GM12878 (cell line): ENCODE measurements around the gene IRGQ. TPM values are rescaled to one million over a fixed set of nuclear protein-coding genes. Genes with fewer than 3 reads are reported as not detected.

ENCODE experiments used
- ATF7 ChIP-seq: fragments of 450-650 bp; IDR thresholded peaks from 2 replicates; pipeline ENCODE4 v1.6.1; 2016; ENCODE audit warnings: low read depth, mild to moderate bottlenecking
- BACH1 ChIP-seq: fragments of 450-650 bp; IDR thresholded peaks from 2 replicates; pipeline ENCODE4 v1.6.1; 2017; ENCODE audit warnings: mild to moderate bottlenecking, borderline replicate concordance
- IRF4 ChIP-seq: IDR thresholded peaks from 2 replicates; pipeline ENCODE4 v1.6.1; 2011; ENCODE audit warnings: low read depth, low read length
- MEF2B ChIP-seq: fragments of 450-650 bp; IDR thresholded peaks from 2 replicates; pipeline ENCODE4 v1.6.1; 2018; ENCODE audit warnings: mild to moderate bottlenecking, moderate library complexity; ENCODE audit not compliant: partially characterized antibody, poor library complexity, severe bottlenecking
- MXI1 ChIP-seq: fragments of 150-350 bp; IDR thresholded peaks from 2 replicates; pipeline ENCODE4 v1.6.1; 2011; ENCODE audit warnings: low read depth, mild to moderate bottlenecking, inconsistent platforms, low read length, improper control_type of control experiment
- NR2C1 ChIP-seq: fragments of 450-650 bp; IDR thresholded peaks from 2 replicates; pipeline ENCODE4 v1.6.1; 2017; ENCODE audit warnings: antibody characterized with exemption, mild to moderate bottlenecking, moderate library complexity
- POLR2AphosphoS5 ChIP-seq: IDR thresholded peaks from 2 replicates; pipeline ENCODE4 v1.6.1; 2011; ENCODE audit warnings: mild to moderate bottlenecking, low read length, inconsistent platforms
- PRDM15 ChIP-seq: fragments of 450-650 bp; formaldehyde crosslinking; IDR thresholded peaks from 2 replicates; pipeline ENCODE4 v1.4.0; 2020; ENCODE audit warnings: mild to moderate bottlenecking, moderate library complexity
- RELB ChIP-seq: fragments of 450-650 bp; IDR thresholded peaks from 2 replicates; pipeline ENCODE4 v1.6.1; 2017; ENCODE audit warnings: low read depth, mild to moderate bottlenecking, moderate library complexity
- RUNX3 ChIP-seq: IDR thresholded peaks from 2 replicates; pipeline ENCODE4 v1.6.1; 2012; ENCODE audit warnings: low read length, inconsistent platforms
- SP1 ChIP-seq: IDR thresholded peaks from one replicate; pipeline ENCODE4 v1.6.1; 2011; ENCODE audit warnings: low read depth, low read length
- SRF ChIP-seq, 2 experiments: IDR thresholded peaks; 2 replicates each; pipeline ENCODE4 v1.6.1; 2011; ENCODE audit warnings: low read depth in 2 of 2, low read length in 2 of 2, mild to moderate bottlenecking in 1 of 2, moderate library complexity in 1 of 2
- STAT1 ChIP-seq: fragments of 450-650 bp; conservative IDR thresholded peaks from 2 replicates; pipeline ENCODE4 v1.6.1; 2014; ENCODE audit warnings: antibody characterized with exemption, mild to moderate bottlenecking
- STAT3 ChIP-seq: IDR thresholded peaks from 2 replicates; pipeline ENCODE4 v1.6.1; 2011; ENCODE audit warnings: low read depth, low read length, improper control_type of control experiment
- SUZ12 ChIP-seq: fragments of 200-600 bp; sonication (generic); IDR thresholded peaks from one replicate; pipeline ENCODE4 v1.6.1; 2018; ENCODE audit warnings: antibody characterized with exemption, mild to moderate bottlenecking; ENCODE audit not compliant: unreplicated experiment
- TCF7 ChIP-seq: IDR thresholded peaks from 2 replicates; pipeline ENCODE4 v1.6.1; 2014; ENCODE audit warnings: antibody characterized with exemption, borderline replicate concordance
- ZBED1 ChIP-seq: IDR thresholded peaks from 2 replicates; pipeline ENCODE4 v1.6.1; 2016; ENCODE audit warnings: borderline replicate concordance
- ZBTB11 ChIP-seq: fragments of 450-650 bp; formaldehyde crosslinking; IDR thresholded peaks from 2 replicates; pipeline ENCODE4 v1.5.0; 2022; ENCODE audit warnings: mild to moderate bottlenecking, missing genetic modification characterization
- ZNF622 ChIP-seq: fragments of 450-650 bp; IDR thresholded peaks from 2 replicates; pipeline ENCODE4 v1.6.1; 2017; ENCODE audit warnings: mild to moderate bottlenecking, inconsistent platforms
- polyA plus RNA-seq, 11 experiments: library from polyadenylated mRNA; depleted of rRNA in 4 of 11; unstranded in 6 of 11; stranded (reverse) in 5 of 11; fragments of >200 nt; fragmentation: Nextera tagmentation in 4 of 11; fragmentation: Illumina TruSeq in 1 of 11; extraction: Ambion mirVana in 4 of 11; extraction: Trizol in 1 of 11; gene quantifications; 1 replicate in 1 of 11; 2 replicates in 10 of 11; pipeline versions ENCODE4 v1.2.1 to v1.2.3, GENCODE V29; 2011 to 2016; ENCODE audit warnings: inconsistent platforms in 2 of 11, missing spikeins in 2 of 11, low read depth in 1 of 11
- total RNA-seq, 4 experiments: library from RNA; depleted of rRNA in 3 of 4; stranded (reverse); fragments of >200 nt in 3 of 4; fragmentation: Illumina TruSeq in 1 of 4; extraction: Trizol in 1 of 4; gene quantifications; 2 replicates each; pipeline versions ENCODE4 v1.2.1 to v1.2.3, GENCODE V29; 2013 to 2021

IRGQ gene
- total and polyA plus RNA-seq, 10 of the 15 experiments (the other 5 are each of a cell fraction or from before 2014, with no cell fraction given): 3.3 to 20.8 (median 9.0) TPM

GRCh38 chr19:43595999-43596841 lies at the start of gene IRGQ, which contains the start of gene ZNF576 (continued):
- peak; percentile 95 for TF ChIP-seq RELB
- no peak for TF ChIP-seq TCF7
- no peak for TF ChIP-seq ZNF622
- peak; percentile 95; the same call in 1 of the 2 replicates for TF ChIP-seq STAT1
- no peak for TF ChIP-seq SP1
- peak; percentile 71 for TF ChIP-seq MXI1
- TF ChIP-seq RUNX3: peak; percentile 38; the same call in 1 of the 2 replicates
- no peak for TF ChIP-seq ZBED1
- 0 out of 2 replicates have a peak, but pooled peaks have one; percentile 5 for TF ChIP-seq IRF4
- TF ChIP-seq STAT3: no peak
- peak; percentile 73 for TF ChIP-seq NR2C1
- no peak for TF ChIP-seq PRDM15 (CRISPR knock-in tag)
- TF ChIP-seq BACH1: peak; percentile 64
- TF ChIP-seq POLR2AphosphoS5: peak; percentile 46; the same call in 1 of the 2 replicates
- no peak for TF ChIP-seq SUZ12
- peak; percentile 35 for TF ChIP-seq MEF2B
- TF ChIP-seq SRF (IDR thresholded peaks at IDR 0.05; ENCODE audit: low read depth in 2 of 2, low read length in 2 of 2): peak in 1 of 2 experiments; percentile 67; a peak in 2 of 4 replicates
- TF ChIP-seq ATF7: peak; percentile 98
- no peak for TF ChIP-seq ZBTB11 (CRISPR knock-in tag)
